Activated naive CD4-positive, alpha-beta T cell treated with anti-CD3 and anti-CD28 coated beads, Interleukin-2, amount 50 U/mL, for 72 hours (primary cell): ENCODE data around the gene JMY. TPM values are rescaled to one million over a fixed set of nuclear protein-coding genes. Genes with fewer than 3 reads are reported as not detected.
A peak's percentile ranks its signal among the peaks of the same experiment; 100 is the strongest.
"Not testable (repeated sequence)": the region's sequence is repeated elsewhere in the genome, so short reads cannot be mapped to it uniquely, and the experiment has no call there.

Source experiments
- ATAC-seq, 2 donors: fragments of 150-1000 bp; cut with Tn5 transposase; 2 replicates each; pipeline ENCODE4 v1.10.0; 2021; ENCODE audit warnings: mild to moderate bottlenecking in 2 of 2, moderate library complexity in 2 of 2
- DNase-seq, 2 donors: peaks; one replicate each; pipeline ENCODE4 v3.0.0; 2021 to 2022; ENCODE audit warnings: low spot score in 2 of 2
- H3K27ac Mint-ChIP-seq, 2 donors: one replicate each; pipeline ENCODE4 v1.8.0; 2022; ENCODE audit warnings: mild to moderate bottlenecking in 2 of 2, mixed read lengths in 2 of 2
- H3K36me3 Mint-ChIP-seq, 2 donors: one replicate each; pipeline ENCODE4 v1.8.0; 2022; ENCODE audit warnings: mixed read lengths in 2 of 2
- H3K9me3 Mint-ChIP-seq, 2 donors: one replicate each; pipeline ENCODE4 v1.8.0; 2022; ENCODE audit warnings: mixed read lengths in 2 of 2
- total RNA-seq, 2 donors: library from RNA; stranded (reverse); gene quantifications; one replicate each; pipeline ENCODE4 v1.2.3, GENCODE V29; 2022

The JMY gene
- total RNA-seq, 2 donors from 2014 or later: 7.4 to 10.0 TPM

DNA sequence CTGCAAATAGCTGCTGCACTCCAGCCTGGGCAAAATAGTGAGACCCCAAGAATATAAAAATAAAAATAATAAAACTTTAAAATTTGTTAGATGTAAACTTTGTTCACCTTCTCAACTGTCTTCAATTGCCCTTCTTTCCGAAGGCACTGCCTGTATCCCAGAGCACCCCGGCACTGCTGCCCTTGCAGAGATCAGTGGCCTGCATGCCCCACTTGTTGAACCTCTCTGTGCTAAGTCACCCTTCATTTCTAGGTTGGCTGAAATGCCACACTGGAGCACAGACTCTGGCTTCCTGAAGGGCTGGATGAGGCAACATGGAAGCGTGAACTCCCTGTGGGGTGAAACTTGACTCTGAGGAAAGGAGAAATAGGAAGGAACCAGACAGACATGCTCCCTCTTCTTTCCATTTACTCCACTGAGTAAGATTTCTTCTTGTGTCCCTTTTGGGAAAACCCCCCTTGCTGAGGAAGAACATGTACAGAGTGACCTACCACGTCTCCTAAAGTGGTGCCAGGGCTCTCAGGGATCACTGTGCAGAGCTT is 8.4 kb upstream of the JMY start:
- DNase-seq: no peak
- ATAC-seq: no peak
- Mint-ChIP-seq H3K36me3 (no peaks in the 10 kb centered on the region), H3K9me3 (no peaks in the 10 kb centered on the region), H3K27ac (no peak overlapping the region)

DNA sequence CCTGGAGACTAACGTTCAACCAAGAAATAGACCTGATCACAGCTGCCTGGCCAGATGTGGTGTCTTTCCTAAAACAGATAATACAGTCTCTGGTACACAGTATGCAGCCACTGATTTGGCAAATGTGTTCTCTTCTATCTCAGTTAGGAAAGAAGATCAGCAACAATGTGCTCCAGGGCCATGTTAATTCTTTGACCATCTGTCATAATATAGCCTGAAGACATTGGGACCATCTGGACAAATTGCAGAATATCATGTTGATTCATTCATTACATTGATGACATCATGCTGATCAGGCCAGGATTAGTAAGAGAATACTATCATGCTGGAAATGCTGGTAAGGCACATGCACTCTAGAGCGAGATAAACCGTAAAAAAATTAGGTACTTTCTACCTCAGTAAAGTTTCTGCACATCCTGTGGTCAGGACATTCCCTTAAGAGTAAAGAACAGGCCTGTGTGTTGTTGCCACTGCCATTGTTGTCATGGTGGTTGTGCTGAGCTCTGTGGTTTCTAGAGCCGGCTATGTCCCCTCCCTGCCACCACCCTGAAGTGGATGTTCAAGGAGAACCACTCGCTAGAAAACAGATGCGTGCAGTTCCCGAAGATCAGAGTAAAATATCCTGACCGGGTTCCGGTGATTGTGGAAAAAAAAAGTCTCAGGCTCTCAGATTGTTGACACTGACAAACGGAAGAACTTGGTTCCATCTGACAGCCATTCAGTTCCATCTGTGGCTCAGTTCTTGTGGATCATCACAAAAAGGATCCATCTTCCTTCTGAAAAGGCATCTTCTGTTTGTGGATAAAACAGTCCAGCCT is 6.4 kb upstream of the JMY start:
- Mint-ChIP-seq H3K27ac (peak overlapping the region; percentile 37 to 81), H3K36me3 (no peaks in the 10 kb centered on the region), H3K9me3 (no peaks in the 10 kb centered on the region)
- DNase-seq (no peak), ATAC-seq (peak; percentile 74 to 88)

DNA sequence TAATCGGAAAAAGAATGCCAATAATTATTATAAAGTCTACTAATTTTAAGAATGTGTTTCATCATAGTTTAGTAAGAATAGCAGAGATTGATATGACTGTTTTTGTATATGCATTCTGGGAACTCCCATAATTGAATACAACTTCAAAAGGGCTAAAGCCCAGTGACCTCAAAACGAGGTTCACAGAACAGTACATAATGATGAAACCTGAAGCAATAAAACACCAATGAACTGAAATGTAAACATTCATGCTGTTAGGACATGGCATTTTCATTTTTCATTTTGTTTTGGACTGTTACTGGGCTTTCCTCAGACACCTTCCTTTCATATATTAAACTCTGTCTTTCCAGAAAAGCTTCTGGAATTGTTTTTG is 684 bp upstream of the JMY start:
- Mint-ChIP-seq H3K27ac (peak overlapping the region; percentile 99 to 100), H3K9me3 (no peaks in the 10 kb centered on the region), H3K36me3 (peaks cover 5 to 15% of the 10 kb centered on the region in 2 donors)
- no peak for DNase-seq
- peak; percentile 43 to 74 for ATAC-seq

DNA sequence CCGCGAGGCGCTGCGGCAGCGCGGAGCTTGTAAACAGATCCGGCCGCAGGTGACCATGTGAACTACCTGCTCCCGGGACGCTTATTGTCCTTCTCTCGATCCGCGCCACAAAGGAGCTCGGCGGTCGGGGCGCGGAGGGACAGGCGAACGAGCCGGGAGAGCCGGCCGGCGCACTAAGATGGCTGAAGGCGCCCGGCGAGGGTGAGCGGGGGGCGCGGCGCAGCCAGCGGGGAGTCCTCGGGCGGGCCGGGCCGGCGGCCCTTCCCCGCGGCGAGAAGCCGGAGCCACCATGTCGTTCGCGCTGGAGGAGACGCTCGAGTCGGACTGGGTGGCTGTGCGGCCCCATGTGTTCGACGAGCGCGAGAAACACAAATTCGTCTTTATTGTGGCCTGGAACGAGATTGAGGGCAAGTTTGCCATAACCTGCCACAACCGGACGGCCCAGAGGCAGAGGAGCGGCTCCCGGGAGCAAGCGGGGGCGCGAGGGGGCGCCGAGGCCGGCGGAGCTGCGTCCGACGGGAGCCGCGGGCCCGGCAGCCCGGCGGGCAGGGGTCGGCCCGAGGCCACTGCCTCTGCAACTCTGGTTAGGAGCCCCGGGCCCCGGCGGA is 535 bp downstream of the JMY start:
- Mint-ChIP-seq H3K27ac (peak overlapping the region; percentile 88 to 99), H3K9me3 (no peaks in the 10 kb centered on the region), H3K36me3 (peaks cover 11 to 15% of the 10 kb centered on the region in 2 donors)
- peak; percentile 46 to 64 for DNase-seq
- ATAC-seq: peak; percentile 13 to 14

GRCh38 chr5:79236970-79237739 is 1.2 kb downstream of the JMY start:
- DNase-seq (peak; percentile 53 to 72), ATAC-seq (peak; percentile 36 to 47)
- Mint-ChIP-seq H3K36me3 (peaks cover 11 to 15% of the 10 kb centered on the region in 2 donors), H3K9me3 (no peaks in the 10 kb centered on the region), H3K27ac (peak overlapping the region; percentile 37 to 99)

- DNase-seq: no peak
- ATAC-seq: peak; percentile 2
- Mint-ChIP-seq H3K9me3 (no peaks in the 10 kb centered on the region), H3K36me3 (peaks cover 11 to 15% of the 10 kb centered on the region in 2 donors), H3K27ac (peak overlapping the region; percentile 37 to 99)
Observed at GRCh38 chr5:79237740-79238560, 2.0 kb downstream of the JMY start.

DNA sequence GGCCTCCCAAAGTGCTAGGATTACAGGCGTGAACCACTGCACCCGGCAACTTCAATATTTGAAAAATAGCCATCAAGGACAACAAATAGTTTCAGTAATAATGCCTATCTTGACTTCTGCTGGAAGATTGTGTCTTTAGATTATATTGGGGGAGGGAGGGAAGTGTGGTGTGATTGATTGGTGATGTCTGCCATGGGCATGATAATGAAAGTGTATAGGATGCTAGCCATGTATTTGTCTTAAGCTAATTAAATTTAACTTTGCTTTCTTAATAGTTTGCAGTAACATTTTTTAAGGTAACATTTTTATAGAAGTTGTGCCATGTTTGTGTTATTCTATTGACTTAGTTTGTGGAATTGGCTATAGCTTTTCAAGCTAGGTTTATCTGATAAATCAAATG is 4.6 kb downstream of the JMY start:
- DNase-seq (no peak), ATAC-seq (no peak)
- Mint-ChIP-seq H3K9me3 (no peaks in the 10 kb centered on the region), H3K27ac (no peak overlapping the region), H3K36me3 (peaks cover 8 to 13% of the 10 kb centered on the region in 2 donors)

GRCh38 chr5:79241535-79241979 is 5.6 kb downstream of the JMY start:
- peak overlapping the region in 1 of 2 donors; percentile 39 for H3K27ac Mint-ChIP-seq

DNA sequence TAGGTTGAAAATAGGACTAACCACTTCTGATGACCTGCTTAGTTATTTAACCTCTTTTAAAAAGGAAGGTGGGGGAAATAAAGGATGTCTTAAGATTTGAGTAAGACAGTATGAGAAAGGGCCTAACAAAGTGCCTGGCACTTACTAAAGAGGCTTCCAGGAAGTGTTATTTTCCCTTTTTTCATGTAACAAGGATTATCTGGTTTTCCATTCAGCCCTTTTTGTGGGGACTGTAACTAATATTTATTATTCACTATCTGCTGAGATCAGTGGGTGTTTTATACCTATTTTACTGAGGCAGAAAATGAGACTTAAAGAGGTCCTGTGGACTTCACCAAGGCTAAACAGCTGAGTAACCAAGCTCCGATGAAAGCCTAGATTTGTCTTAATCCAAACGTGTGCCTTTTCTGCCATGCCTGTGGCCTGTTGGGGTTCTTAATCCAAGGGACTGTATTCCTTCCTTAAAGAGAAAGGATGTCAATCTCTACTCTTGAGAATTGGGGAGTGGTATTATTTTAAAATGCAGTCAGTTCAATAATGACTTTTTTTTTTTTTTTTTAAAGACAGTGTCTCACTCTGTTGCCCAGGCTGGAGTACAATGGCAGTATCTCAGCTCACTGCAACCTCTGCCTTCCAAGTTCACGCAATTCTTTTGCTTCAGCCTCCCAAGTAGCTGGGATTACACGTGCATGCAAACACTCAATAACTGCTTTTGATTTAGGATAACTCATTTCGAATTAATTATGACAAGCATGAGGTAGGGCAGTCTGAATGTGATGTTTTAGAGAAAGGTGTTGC is 6.5 kb downstream of the JMY start:
- Mint-ChIP-seq H3K9me3 (no peaks in the 10 kb centered on the region), H3K27ac (peak overlapping the region; percentile 39 to 40), H3K36me3 (peaks cover 5 to 6% of the 10 kb centered on the region in 2 donors)
- DNase-seq (no peak), ATAC-seq (peak in 1 of 2 donors; percentile 23)

More at GRCh38 chr5:79241535-79241979, 5.6 kb downstream of the JMY start:
- Mint-ChIP-seq H3K36me3 (peaks cover 6 to 10% of the 10 kb centered on the region in 2 donors), H3K9me3 (no peaks in the 10 kb centered on the region)
- DNase-seq (no peak), ATAC-seq (no peak)

DNA sequence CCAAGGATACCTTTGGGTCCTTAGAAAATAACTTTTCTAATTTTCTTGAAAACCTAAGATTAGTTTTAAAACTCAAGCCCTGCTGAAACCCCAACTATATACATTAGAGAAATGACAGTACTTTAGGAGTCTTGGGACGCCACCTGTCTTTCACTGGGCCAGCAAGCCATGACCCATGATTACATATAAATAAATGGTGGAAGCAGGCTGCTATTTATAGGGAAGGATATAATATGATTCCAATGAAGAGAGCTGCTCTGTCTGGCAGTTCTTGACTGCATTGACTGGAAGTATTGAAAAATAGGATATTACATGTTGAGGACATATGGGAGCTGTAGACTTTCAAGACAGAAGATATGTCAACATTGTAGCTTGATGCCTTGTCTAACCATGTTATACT is 7.3 kb downstream of the JMY start:
- Mint-ChIP-seq H3K27ac (no peak overlapping the region), H3K36me3 (peaks cover 0 to 6% of the 10 kb centered on the region in 2 donors), H3K9me3 (no peaks in the 10 kb centered on the region)
- DNase-seq (no peak), ATAC-seq (no peak)

GRCh38 chr5:79254067-79254466 is 18.1 kb downstream of the JMY start:
- not testable (repeated sequence) for DNase-seq, H3K36me3 Mint-ChIP-seq, ATAC-seq, H3K9me3 Mint-ChIP-seq, H3K27ac Mint-ChIP-seq

DNA sequence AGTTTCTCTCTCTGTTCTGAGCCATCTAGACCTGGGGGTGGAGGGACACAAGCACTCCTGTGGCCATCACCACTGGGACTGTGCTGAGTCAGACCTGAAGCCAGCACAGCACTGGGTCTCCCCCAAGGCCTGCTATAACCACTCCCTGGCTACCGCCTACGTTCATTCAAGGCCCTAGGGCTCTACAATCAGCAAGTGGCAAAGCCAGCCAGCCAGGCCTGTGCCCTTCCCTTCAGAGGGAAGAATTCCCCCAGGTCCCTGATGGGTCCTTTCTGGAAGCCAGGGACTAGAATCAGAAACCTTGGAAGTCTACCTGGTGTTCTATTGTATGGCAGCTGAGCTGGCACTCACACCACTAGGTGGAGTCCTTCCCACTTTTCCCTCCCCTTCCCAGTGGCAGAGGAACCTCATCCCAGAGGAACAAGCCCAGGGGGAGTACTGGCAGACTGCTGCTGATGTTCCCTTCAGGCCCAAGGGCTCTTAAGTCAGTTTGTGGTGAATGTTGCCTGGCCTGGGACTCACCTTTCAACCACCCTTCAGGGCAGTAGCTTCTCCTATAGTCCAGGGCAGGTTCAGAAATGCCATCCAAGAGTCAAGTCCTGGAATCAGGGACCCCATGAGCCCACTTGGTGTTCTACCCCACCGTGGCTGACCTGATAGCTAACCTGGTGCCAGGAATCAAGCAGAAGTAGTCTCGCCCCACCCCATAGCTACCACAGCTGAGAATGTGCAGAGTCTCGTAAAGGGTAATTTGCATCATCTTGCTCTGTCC is 20.0 kb downstream of the JMY start:
- Mint-ChIP-seq H3K27ac (peak overlapping the region in 1 of 2 donors; percentile 6), H3K36me3 (no peaks in the 10 kb centered on the region), H3K9me3 (no peaks in the 10 kb centered on the region)
- DNase-seq (peak in 1 of 2 donors; percentile 13), ATAC-seq (peak; percentile 69 to 92)

- DNase-seq: no peak
- H3K36me3 Mint-ChIP-seq: no peaks in the 10 kb centered on the region
- no peak for ATAC-seq
- no peaks in the 10 kb centered on the region for H3K9me3 Mint-ChIP-seq
- no peak overlapping the region for H3K27ac Mint-ChIP-seq
Observed at GRCh38 chr5:79256563-79256962, 20.6 kb downstream of the JMY start.

GRCh38 chr5:79257314-79257713 is 21.4 kb downstream of the JMY start:
- ATAC-seq: no peak
- Mint-ChIP-seq H3K36me3 (no peaks in the 10 kb centered on the region), H3K9me3 (no peaks in the 10 kb centered on the region), H3K27ac (no peak overlapping the region)
- no peak for DNase-seq

GRCh38 chr5:79258801-79259200 is 22.9 kb downstream of the JMY start:
- Mint-ChIP-seq H3K9me3 (no peaks in the 10 kb centered on the region), H3K27ac (no peak overlapping the region), H3K36me3 (no peaks in the 10 kb centered on the region)
- ATAC-seq (no peak), DNase-seq (no peak)
